ENCODE measurements around the gene PHLDB3. TPM values are rescaled to one million over a fixed set of nuclear protein-coding genes. Genes with fewer than 3 reads are reported as not detected.

Gene PHLDB3
- total RNA-seq, 3 donors from 2014 or later = 7.5 to 19.5 (median 15.1) TPM

GRCh38 chr19:43503501-43504425 is 783 bp downstream of the PHLDB3 start:
- H3K9me3 ChIP-seq = no peaks in the 10 kb centered on the region
- intact Hi-C loops (cut with DNase I; ENCODE audit: low total_unique reads) = no loop called here
- H3K27ac ChIP-seq = peak overlapping the region; percentile 80 to 94
- no peak for TF ChIP-seq POLR2A (IDR thresholded peaks at IDR 0.05)
- peak in 2 of 3 donors; percentile 13 to 54 for TF ChIP-seq POLR2AphosphoS5 (IDR thresholded peaks at IDR 0.05)
- peak; percentile 97 to 98 for DNase-seq (ENCODE audit: low spot score in 2 of 2)
- peaks cover 0 to 3% of the 10 kb centered on the region in 2 donors for H3K4me1 ChIP-seq
- no peaks in the 10 kb centered on the region for H3K27me3 ChIP-seq
- peak overlapping the region; percentile 62 to 97 (median 67) for H3K4me3 ChIP-seq
- H3K36me3 ChIP-seq = no peaks in the 10 kb centered on the region

GRCh38 chr19:43502419-43502976 is 2.0 kb downstream of the PHLDB3 start:
- Histone ChIP-seq H3K27ac (no peak overlapping the region), H3K9me3 (no peaks in the 10 kb centered on the region), H3K4me3 (no peak overlapping the region), H3K27me3 (no peaks in the 10 kb centered on the region), H3K4me1 (peaks cover 0 to 3% of the 10 kb centered on the region in 2 donors), H3K36me3 (no peaks in the 10 kb centered on the region)
- TF ChIP-seq POLR2A (IDR thresholded peaks at IDR 0.05) (no peak), CTCF (IDR thresholded peaks at IDR 0.05) (no peak), POLR2AphosphoS5 (IDR thresholded peaks at IDR 0.05) (no peak)
- intact Hi-C loops (cut with DNase I; ENCODE audit: low total_unique reads) = no loop called here
- DNase-seq (ENCODE audit: low spot score in 2 of 2) = no peak

GRCh38 chr19:43501661-43502418 is 2.7 kb downstream of the PHLDB3 start:
- no peaks in the 10 kb centered on the region for H3K9me3 ChIP-seq

GRCh38 chr19:43499042-43499441 is 5.5 kb downstream of the PHLDB3 start:
- no peaks in the 10 kb centered on the region for H3K4me1 ChIP-seq
- TF ChIP-seq POLR2A (IDR thresholded peaks at IDR 0.05) = no peak
- TF ChIP-seq POLR2AphosphoS5 (IDR thresholded peaks at IDR 0.05) = no peak
- TF ChIP-seq CTCF (IDR thresholded peaks at IDR 0.05) = no peak
- intact Hi-C loops (cut with DNase I; ENCODE audit: low total_unique reads) = no loop called here
- no peaks in the 10 kb centered on the region for H3K36me3 ChIP-seq
- H3K4me3 ChIP-seq = no peak overlapping the region
- no peak for DNase-seq (ENCODE audit: low spot score in 2 of 2)
- no peaks in the 10 kb centered on the region for H3K27me3 ChIP-seq
- H3K9me3 ChIP-seq = no peaks in the 10 kb centered on the region
- no peak overlapping the region for H3K27ac ChIP-seq

More at GRCh38 chr19:43501661-43502418, 2.7 kb downstream of the PHLDB3 start:
- Histone ChIP-seq H3K36me3 (no peaks in the 10 kb centered on the region), H3K4me1 (peaks cover 0 to 3% of the 10 kb centered on the region in 2 donors), H3K4me3 (no peak overlapping the region), H3K27ac (no peak overlapping the region), H3K27me3 (no peaks in the 10 kb centered on the region)
- TF ChIP-seq CTCF (IDR thresholded peaks at IDR 0.05) (no peak), POLR2AphosphoS5 (IDR thresholded peaks at IDR 0.05) (no peak), POLR2A (IDR thresholded peaks at IDR 0.05) (no peak)
- intact Hi-C loops (cut with DNase I; ENCODE audit: low total_unique reads) = no loop called here
- DNase-seq (ENCODE audit: low spot score in 2 of 2) = no peak

- intact Hi-C loops (cut with DNase I; ENCODE audit: low total_unique reads) = no loop called here
Observed at GRCh38 chr19:43498233-43498842, 6.2 kb downstream of the PHLDB3 start.

More at GRCh38 chr19:43498233-43498842, 6.2 kb downstream of the PHLDB3 start:
- H3K4me3 ChIP-seq = no peak overlapping the region
- H3K27me3 ChIP-seq = no peaks in the 10 kb centered on the region
- H3K9me3 ChIP-seq = no peaks in the 10 kb centered on the region
- no peak for TF ChIP-seq POLR2A (IDR thresholded peaks at IDR 0.05)
- TF ChIP-seq POLR2AphosphoS5 (IDR thresholded peaks at IDR 0.05) = no peak
- DNase-seq (ENCODE audit: low spot score in 2 of 2) = no peak
- H3K27ac ChIP-seq = no peak overlapping the region
- H3K36me3 ChIP-seq = no peaks in the 10 kb centered on the region
- H3K4me1 ChIP-seq = no peaks in the 10 kb centered on the region

Measured in breast epithelium (tissue), 4 donors.